ENCODE results near the gene PCDHA9. TPM values are rescaled to one million over a fixed set of nuclear protein-coding genes. Genes with fewer than 3 reads are reported as not detected.
A peak's percentile ranks its signal among the peaks of the same experiment; 100 is the strongest.
"Not testable (repeated sequence)": the region's sequence is repeated elsewhere in the genome, so short reads cannot be mapped to it uniquely, and the experiment has no call there.

Gene PCDHA9
- total RNA-seq, 1 donor from 2014 or later, result under 0.01 TPM

- DNase-seq (ENCODE audit: low read depth in 2 of 2), result no peak
Measured at GRCh38 chr5:140835622-140836510, 12.3 kb upstream of the PCDHA9 start.

- no peak for DNase-seq (ENCODE audit: low read depth in 2 of 2)
Measured at GRCh38 chr5:140840978-140841962, 6.9 kb upstream of the PCDHA9 start, which contains the start of gene PCDHA8. TSS of gene PCDHA8 (plus strand) at chr5:140841187. CDS start at chr5:140841322, 135 bp downstream.

GRCh38 chr5:140842798-140843733 lies 5.1 kb upstream of the PCDHA9 start:
- no peak for DNase-seq (ENCODE audit: low read depth in 2 of 2)

- not testable (repeated sequence) for DNase-seq (ENCODE audit: low read depth in 2 of 2)
Measured at GRCh38 chr5:140849831-140850634, 1.9 kb downstream of the PCDHA9 start.

- DNase-seq (ENCODE audit: low read depth in 2 of 2), result peak in 1 of 2 donors; percentile 13
Measured at GRCh38 chr5:140855772-140856674, 7.8 kb downstream of the PCDHA9 start, which contains the start of gene PCDHA10. TSS of gene PCDHA10 (plus strand) at chr5:140855897. CDS start at chr5:140856049, 152 bp downstream.

- no peak for DNase-seq (ENCODE audit: low read depth in 2 of 2)
Measured at GRCh38 chr5:140857177-140857986, 9.2 kb downstream of the PCDHA9 start.

- no peak for DNase-seq (ENCODE audit: low read depth in 2 of 2)
Measured at GRCh38 chr5:140857987-140858240, 9.7 kb downstream of the PCDHA9 start.

GRCh38 chr5:140862441-140863295 lies 14.5 kb downstream of the PCDHA9 start:
- DNase-seq (ENCODE audit: low read depth in 2 of 2), result no peak

GRCh38 chr5:140868721-140869554 lies 20.8 kb downstream of the PCDHA9 start, which contains the start of gene PCDHA11:
TSS of gene PCDHA11 (plus strand) at chr5:140868957. CDS start at chr5:140869104, 147 bp downstream.
- peak in 1 of 2 donors; percentile 4 for DNase-seq (ENCODE audit: low read depth in 2 of 2)

GRCh38 chr5:140869555-140869886 lies 21.3 kb downstream of the PCDHA9 start:
- DNase-seq (ENCODE audit: low read depth in 2 of 2), result no peak

- DNase-seq (ENCODE audit: low read depth in 2 of 2), result no peak
Measured at GRCh38 chr5:140870221-140871201, 22.3 kb downstream of the PCDHA9 start.

GRCh38 chr5:140875085-140876065 lies 27.2 kb downstream of the PCDHA9 start, which contains the start of gene PCDHA12:
TSS of gene PCDHA12 (plus strand) at chr5:140875308. CDS start at chr5:140875473, 165 bp downstream.
- DNase-seq (ENCODE audit: low read depth in 2 of 2), result no peak

- DNase-seq (ENCODE audit: low read depth in 2 of 2), result not testable (repeated sequence)
Measured at GRCh38 chr5:140876541-140877261, 28.5 kb downstream of the PCDHA9 start.

All from dermis microvascular lymphatic vessel endothelial cell (primary cell).